Pons (tissue), 1 donor: ENCODE measurements around the gene CHST12.
"Not testable (repeated sequence)": the region's sequence is repeated elsewhere in the genome, so short reads cannot be mapped to it uniquely, and the experiment has no call there.

ENCODE experiments used
- DNase-seq: peaks from one replicate; pipeline ENCODE4 v3.0.0-alpha.2; 2016; ENCODE audit warnings: low spot score

Gene CHST12

GRCh38 chr7:2403014-2403717 is at the start of gene CHST12:
CHST12 (plus strand) TSS chr7:2403611; CDS start chr7:2432640, 29,029 bp downstream.
- peak; percentile 83 for DNase-seq

GRCh38 chr7:2353936-2354185 is 49.5 kb upstream of the CHST12 start:
- DNase-seq: peak; percentile 83

- peak; percentile 86 for DNase-seq
Observed at GRCh38 chr7:2354186-2354938, 49.0 kb upstream of the CHST12 start, which contains the start of gene EIF3B. EIF3B (plus strand) TSS chr7:2354827; CDS start chr7:2354922, 95 bp downstream.

- DNase-seq: no peak
Observed at GRCh38 chr7:2354939-2355704, 48.3 kb upstream of the CHST12 start.

- DNase-seq: no peak
Observed at GRCh38 chr7:2355705-2356008, 47.8 kb upstream of the CHST12 start.

- no peak for DNase-seq
Observed at GRCh38 chr7:2357165-2357564, 46.2 kb upstream of the CHST12 start.

- DNase-seq: no peak
Observed at GRCh38 chr7:2357571-2357970, 45.8 kb upstream of the CHST12 start.

GRCh38 chr7:2358968-2359527 is 44.4 kb upstream of the CHST12 start:
- DNase-seq: no peak

GRCh38 chr7:2359610-2360009 is 43.8 kb upstream of the CHST12 start:
- DNase-seq: no peak

- DNase-seq: no peak
Observed at GRCh38 chr7:2360796-2361195, 42.6 kb upstream of the CHST12 start.

GRCh38 chr7:2362385-2363088 is 40.9 kb upstream of the CHST12 start:
- no peak for DNase-seq

GRCh38 chr7:2369139-2369538 is 34.3 kb upstream of the CHST12 start:
- DNase-seq: no peak

GRCh38 chr7:2371329-2371728 is 32.1 kb upstream of the CHST12 start:
- DNase-seq: no peak

- DNase-seq: no peak
Observed at GRCh38 chr7:2372724-2373123, 30.7 kb upstream of the CHST12 start.

GRCh38 chr7:2373124-2373556 is 30.3 kb upstream of the CHST12 start:
- DNase-seq: no peak

GRCh38 chr7:2373646-2374045 is 29.8 kb upstream of the CHST12 start:
- DNase-seq: no peak

GRCh38 chr7:2374401-2374800 is 29.0 kb upstream of the CHST12 start:
- DNase-seq: no peak

GRCh38 chr7:2374830-2375728 is 28.3 kb upstream of the CHST12 start:
- no peak for DNase-seq

GRCh38 chr7:2376351-2377154 is 26.9 kb upstream of the CHST12 start:
- DNase-seq: no peak

GRCh38 chr7:2377492-2377891 is 25.9 kb upstream of the CHST12 start:
- not testable (repeated sequence) for DNase-seq
